ENCODE results near the gene ZNF516.

The ZNF516 gene

DNA sequence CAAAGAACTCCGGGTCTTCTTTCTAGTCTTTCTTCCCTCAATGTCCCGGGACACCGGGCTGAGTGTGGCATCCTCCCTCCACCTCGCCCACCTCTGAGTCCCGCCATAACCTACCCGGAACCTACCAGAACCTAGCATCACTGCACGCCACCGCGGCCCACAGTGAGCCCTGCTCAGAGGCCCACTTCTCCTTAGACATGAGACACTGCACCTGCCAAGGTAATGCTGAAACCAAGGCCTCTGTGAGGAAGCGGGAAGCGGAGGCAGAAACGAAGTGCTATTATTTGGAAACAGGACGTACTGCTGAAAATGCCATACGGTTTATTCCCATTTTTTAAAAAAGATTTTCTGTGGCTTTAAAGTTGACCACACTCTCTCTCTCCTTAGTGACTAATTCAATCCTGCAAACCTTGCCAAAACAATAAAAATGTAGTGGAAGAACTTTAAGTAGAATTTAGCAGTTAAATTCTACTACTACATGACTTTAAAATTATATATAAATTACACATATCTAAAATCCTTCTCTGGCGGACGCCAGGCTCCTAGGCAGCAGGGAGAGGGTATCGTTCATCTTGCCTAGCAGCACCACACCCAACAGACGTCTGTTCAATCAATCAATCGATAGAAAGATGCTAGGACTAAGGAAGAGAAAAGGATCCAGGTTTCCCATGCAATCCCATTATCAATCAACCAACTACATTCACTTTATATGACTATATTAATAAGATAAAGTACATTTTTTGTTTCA, 82.0 kb downstream of the ZNF516 start:
- no peak for DNase-seq

DNA sequence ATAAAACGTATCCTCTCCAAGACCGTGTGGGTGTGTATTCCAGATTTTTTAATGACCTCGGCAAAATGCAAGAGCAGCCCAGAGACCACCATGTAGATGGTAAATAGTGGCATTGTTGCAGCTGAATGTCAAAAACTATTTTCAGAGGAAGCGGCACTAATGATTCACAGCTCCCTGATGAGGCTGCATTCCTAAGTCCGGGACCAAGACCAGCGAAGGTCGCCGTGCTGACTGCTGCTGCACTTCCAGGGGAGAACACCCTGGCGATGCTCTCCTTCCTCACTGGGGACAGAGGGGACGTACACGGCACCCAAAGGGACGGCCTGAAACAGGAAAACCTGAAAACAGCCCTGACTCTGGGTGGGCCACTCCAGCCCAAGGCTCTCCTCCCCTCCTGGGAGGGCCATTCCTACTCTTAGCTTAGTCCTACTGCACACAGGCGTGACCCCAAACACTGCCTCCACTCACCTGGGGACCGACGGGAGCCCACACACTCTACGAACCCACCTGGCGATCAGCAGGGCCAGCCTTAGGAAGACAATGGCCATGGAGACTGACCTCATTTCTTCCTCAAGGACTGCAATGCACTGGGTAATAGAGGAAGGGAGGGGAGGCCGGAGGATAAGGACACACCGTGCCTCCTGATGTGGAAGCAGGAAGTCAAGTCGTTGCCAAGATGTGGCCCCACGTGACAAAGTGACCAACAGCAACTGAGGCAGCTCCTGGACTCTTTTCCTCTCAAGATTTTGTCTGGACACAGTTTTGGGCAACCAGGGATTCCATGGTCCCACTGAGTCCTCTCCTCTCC, 82.8 kb downstream of the ZNF516 start:
- no peak for DNase-seq

GRCh38 chr18:76410660-76411417, 84.2 kb downstream of the ZNF516 start:
- no peak for DNase-seq

DNA sequence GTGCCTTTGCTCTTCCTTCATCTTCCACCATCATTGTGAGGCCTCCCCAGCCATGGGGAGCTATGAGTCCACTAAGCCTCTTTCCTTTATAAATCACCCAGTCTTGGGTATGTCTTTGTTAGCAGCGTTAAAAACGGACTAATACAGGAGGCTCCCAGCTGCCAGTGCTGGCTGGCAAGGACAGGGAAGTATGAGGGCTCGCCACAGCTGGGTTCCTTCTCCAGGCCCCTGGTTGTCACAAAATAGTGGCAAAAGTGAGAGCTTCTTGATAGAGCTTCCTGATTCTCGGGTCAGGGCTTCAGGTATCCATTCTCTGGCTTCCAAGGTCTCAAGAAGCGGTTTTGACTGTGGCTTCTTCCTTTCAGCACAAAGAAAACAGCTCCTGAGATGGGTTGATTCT, 85.0 kb downstream of the ZNF516 start:
- no peak for DNase-seq

- no peak for DNase-seq
Measured at GRCh38 chr18:76408480-76409067, 86.5 kb downstream of the ZNF516 start.

GRCh38 chr18:76407681-76408080, 87.4 kb downstream of the ZNF516 start:
- no peak for DNase-seq

- DNase-seq: no peak
Measured at GRCh38 chr18:76406791-76407190, 88.3 kb downstream of the ZNF516 start.

- peak; percentile 42 for DNase-seq
Measured at GRCh38 chr18:76405681-76406356, 89.2 kb downstream of the ZNF516 start.

GRCh38 chr18:76405280-76405679, 89.8 kb downstream of the ZNF516 start:
- no peak for DNase-seq

DNA sequence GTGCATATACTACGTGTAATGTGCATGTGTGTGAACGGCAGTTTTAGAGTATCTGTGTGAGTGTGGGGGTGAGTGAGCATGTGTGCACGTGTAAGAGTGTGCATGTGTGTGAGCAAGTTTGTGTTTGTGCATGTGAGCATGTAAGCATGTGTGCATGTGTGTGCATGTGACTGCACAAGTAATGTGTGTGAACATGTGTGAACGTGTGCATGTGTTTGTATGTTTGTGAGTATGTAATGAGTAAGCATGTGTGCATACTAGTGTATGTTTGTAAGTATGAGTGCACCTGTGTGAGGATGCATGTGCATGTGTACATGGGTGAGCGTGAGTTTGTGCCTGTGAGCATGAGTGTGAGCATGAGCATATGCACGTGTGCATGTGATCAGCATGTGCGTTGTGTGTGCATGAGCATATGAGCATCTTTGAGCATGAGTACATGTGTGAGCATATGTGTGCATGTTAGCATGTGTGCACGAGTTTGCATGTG, 90.7 kb downstream of the ZNF516 start:
- DNase-seq: no peak

DNA sequence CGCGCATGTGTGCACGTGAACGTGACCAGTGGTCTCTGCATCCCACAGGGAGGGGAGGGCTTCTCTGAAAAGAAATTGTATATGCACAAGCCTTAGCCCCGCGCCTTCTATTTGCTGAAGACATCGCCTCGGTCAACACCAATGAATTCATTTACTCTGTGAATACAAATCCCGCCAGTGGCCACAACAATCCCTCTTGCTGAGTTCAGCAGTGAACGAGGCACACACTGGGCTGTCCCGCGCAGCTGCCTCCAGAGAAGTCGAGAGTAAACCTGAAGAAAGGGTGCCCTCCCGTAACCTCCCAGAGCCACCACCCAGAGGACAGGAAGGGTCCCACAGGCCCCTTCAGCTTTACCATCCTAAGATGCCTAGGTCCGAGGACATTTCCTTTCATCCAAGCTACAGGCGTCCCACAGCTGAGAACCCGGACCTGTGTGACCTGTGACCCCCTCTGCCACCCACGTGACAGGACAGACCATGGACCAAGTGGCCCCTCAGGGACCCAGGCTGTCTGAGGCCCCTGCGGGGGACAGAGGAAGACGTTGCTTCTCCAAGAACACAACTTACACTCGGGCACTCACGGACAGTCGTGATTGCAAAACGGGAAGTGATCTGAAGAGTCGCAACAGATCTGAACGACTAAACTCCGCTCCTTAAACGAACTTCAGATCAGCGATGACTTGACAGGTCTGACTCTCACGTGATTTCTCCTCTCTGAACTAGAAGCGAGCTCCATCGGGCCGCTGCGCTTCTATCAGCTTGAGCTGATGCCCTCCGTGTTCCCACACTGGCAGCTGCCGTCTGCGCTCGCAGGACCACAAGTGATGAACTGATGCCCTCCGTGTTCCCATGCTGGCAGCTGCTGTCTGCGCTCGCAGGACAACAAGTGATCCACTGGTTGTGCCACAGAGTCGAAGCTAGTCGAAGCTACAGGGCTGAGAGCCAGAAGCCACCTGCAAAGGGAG, 92.7 kb downstream of the ZNF516 start:
- DNase-seq: no peak

GRCh38 chr18:76401498-76401897, 93.5 kb downstream of the ZNF516 start:
- DNase-seq: no peak

DNA sequence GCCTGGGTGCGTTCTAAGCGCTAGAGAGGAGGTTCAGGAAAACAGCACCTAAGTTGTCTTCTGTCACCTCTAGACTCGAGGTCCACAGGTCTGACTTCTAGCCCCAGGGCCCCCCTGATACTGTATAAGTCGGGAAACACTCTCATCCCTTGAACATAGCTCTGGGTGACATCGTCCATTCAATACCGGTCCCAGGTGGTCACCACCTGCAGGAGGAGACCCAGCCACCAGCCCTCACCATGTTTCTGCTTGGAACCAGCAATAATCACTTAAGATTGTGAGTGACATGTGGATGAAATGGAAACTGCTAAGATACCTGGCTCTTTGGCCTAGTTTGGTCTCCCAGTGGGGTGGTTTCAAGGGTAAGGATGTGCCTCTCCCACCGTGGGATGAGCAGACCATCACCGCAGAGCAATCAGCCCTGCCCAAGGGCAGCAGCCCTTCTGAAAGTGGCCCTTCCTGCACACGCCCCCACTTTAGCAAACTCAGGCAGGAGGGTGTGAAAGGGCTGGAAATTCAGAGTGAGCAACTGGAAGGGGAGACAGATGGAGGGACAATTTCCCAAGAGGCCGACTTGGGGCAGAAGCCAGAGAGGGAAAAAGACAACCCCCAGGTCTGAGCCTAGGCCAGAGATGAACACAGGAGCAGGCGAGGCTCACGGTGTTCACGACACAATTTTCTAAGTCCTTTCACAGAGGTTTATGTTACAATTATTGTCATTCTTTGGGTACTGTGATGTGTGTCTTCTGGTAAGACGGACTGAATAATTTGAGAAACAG, 95.2 kb downstream of the ZNF516 start:
- DNase-seq: no peak

GRCh38 chr18:76398896-76399612, 96.0 kb downstream of the ZNF516 start:
- peak; percentile 80 for DNase-seq

GRCh38 chr18:76398295-76398694, 96.7 kb downstream of the ZNF516 start:
- no peak for DNase-seq

- DNase-seq: no peak
Measured at GRCh38 chr18:76397631-76398030, 97.4 kb downstream of the ZNF516 start.

GRCh38 chr18:76396792-76397191, 98.2 kb downstream of the ZNF516 start:
- DNase-seq: no peak

DNA sequence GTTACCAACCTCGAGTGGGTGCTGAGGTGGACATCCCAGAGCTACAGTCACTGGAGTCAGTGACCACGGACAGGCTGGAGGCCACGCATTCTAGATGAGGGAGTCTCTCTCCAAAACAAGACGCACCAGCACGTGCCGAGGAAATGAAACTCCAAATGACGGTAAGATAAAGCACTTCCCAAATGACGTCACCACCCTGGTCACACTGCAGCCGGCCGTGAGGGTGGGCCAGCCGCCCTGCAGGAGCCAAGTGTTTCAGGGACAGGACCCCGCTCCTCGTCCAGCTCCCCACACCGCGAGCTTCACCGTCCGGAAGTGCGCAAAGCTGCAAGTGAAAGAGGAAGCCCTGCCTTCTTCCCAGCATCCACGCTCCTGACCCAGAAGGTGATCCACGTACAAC, 99.4 kb downstream of the ZNF516 start:
- DNase-seq: no peak

DNA sequence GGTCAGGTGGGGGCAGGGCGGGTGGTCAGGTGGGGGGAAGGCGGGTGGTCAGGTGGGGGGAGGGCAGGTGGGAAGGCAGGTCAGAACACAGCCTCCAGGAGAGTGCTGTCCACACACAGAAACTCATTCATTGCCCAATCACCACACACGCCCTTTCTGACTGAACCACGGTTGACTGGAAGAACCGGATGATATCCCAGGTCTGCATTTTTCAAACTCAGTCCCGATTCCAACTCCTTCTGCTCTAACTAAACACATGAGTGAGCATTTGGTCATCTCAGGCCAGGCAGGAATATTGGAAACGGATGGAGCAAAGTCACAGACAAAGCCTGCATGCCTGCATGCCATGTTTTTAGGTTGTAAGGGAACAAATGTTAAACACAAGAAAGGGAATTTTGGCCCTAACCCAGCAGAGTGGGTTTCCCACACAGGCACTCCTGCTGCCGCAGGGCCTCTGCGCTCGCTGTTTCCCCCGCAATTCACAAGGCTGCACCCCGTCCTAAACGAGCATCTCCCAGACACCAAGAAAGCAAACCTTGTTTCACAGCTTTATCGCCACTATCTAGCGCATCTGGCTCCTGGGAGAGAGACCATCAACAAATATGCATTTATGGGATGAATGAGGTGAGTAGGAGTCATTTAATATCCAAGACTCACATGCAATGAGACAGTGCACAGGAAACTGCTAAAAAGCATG, 100.1 kb downstream of the ZNF516 start:
- no peak for DNase-seq
